Measurements from ENCODE around the gene RPL13.

GRCh38 chr16:89563639-89564392, 3.3 kb downstream of the RPL13 start:
- TF ChIP-seq CTCF (conservative IDR thresholded peaks at IDR 0.05; ENCODE audit: low read depth, low read length) (no peak), EZH2 (IDR thresholded peaks at IDR 0.05; ENCODE audit: borderline replicate concordance, low read depth, low read length, poor library complexity, severe bottlenecking) (no peak)

Data from A673 (cell line).